Measurements from ENCODE around the gene SPACA7. TPM values are rescaled to one million over a fixed set of nuclear protein-coding genes. Genes with fewer than 3 reads are reported as not detected.

The SPACA7 gene
- total and polyA plus RNA-seq, 12 donors, result not detected

DNA sequence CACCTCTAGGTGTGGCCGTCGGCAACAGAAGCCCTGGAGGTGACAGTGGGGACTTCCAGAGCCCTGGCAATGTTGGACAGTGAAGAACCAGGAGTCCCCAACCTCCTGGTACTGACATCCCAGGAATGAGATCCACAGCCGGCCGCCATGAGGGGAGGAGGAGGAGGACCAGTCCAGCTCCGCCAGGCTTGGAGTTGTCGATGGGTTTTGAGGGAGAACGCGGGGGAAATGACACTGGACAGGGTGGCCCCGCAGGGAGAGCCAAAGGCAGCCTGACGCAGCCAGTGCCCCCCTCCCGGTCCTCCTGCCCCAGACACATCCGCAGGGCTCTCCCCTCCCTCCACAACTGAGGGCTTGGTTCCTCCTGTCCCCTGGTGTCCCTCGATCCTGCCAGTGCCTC is 57.9 kb downstream of the SPACA7 start:
- no peaks in the 10 kb centered on the region for H3K9me3 ChIP-seq (replicated peaks in 1 of 3)
- no peak overlapping the region for H3K27ac ChIP-seq
- no peak overlapping the region for H3K4me3 ChIP-seq
- no peaks in the 10 kb centered on the region for H3K36me3 ChIP-seq (replicated peaks in 1 of 2)
- WGBS, 4 donors, result 79 to 93% (median 81%) methylated on average over 9 to 13 of the region's 13 CpGs
- no peak for TF ChIP-seq POLR2A (IDR thresholded peaks at IDR 0.05)
- no peak for DNase-seq
- no peaks in the 10 kb centered on the region for H3K4me1 ChIP-seq (replicated peaks in 1 of 2)
- intact Hi-C loops (cut with DNase I), result no loop called here
- H3K27me3 ChIP-seq, result no peaks in the 10 kb centered on the region

DNA sequence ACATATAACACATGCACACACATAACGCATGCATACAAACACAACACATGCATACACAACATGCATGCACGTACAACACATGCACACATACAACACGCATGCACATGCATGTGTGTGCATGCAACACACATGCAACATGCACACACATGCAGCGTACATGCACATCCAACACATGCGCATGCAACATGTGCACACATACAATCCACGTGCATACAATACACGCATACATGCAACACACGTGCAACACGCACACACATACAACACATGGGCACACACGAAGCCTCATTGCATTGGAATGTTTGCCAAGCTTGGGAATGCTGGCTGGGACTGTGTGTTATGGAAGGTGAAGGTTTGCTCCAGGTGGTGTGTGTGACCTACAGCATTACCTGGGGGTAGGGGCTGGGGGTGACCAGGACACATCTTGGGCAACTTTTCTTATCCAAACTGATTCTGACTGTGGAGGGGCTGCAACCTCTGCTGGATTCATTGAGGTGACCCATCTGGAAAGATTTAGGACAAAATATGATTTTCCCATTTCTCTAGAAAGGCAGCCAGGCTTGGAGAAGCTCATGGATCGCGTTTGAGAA is 58.9 kb downstream of the SPACA7 start:
- H3K4me1 ChIP-seq (replicated peaks in 1 of 2), result no peaks in the 10 kb centered on the region
- peak in 1 of 7 donors; percentile 24 for DNase-seq

DNA sequence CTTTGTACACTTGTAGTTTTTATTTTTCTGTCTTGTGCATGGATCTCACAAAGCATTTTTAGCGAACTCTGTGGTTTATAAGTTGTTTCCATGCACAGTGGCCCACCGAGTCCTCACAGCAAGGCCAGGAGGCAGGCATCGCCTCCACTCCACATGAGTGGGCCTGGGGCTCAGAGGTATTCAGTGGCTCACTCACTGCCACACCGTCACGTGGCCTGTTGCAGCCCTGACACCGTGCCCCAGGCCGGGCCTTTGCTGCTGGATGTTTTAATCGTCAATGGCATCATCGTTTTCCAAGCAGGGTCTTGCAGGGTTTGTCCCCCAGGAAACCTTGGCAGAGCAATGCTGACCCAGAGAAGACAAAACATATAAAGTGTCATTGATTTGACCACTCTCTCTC is 59.8 kb downstream of the SPACA7 start:
- TF ChIP-seq POLR2A (IDR thresholded peaks at IDR 0.05), result no peak
- TF ChIP-seq, protein P1, sequence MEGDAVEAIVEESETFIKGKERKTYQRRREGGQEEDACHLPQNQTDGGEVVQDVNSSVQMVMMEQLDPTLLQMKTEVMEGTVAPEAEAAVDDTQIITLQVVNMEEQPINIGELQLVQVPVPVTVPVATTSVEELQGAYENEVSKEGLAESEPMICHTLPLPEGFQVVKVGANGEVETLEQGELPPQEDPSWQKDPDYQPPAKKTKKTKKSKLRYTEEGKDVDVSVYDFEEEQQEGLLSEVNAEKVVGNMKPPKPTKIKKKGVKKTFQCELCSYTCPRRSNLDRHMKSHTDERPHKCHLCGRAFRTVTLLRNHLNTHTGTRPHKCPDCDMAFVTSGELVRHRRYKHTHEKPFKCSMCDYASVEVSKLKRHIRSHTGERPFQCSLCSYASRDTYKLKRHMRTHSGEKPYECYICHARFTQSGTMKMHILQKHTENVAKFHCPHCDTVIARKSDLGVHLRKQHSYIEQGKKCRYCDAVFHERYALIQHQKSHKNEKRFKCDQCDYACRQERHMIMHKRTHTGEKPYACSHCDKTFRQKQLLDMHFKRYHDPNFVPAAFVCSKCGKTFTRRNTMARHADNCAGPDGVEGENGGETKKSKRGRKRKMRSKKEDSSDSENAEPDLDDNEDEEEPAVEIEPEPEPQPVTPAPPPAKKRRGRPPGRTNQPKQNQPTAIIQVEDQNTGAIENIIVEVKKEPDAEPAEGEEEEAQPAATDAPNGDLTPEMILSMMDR (IDR thresholded peaks at IDR 0.05), result no peak
- no peak overlapping the region for H3K27ac ChIP-seq
- H3K4me1 ChIP-seq (replicated peaks in 1 of 2), result no peaks in the 10 kb centered on the region
- DNase-seq, result no peak
- H3K36me3 ChIP-seq (replicated peaks in 1 of 2), result no peaks in the 10 kb centered on the region
- WGBS, 4 donors, result 70 to 76% (median 72%) methylated on average over 9 of the region's 9 CpGs
- no peaks in the 10 kb centered on the region for H3K9me3 ChIP-seq (replicated peaks in 1 of 3)
- no peak overlapping the region for H3K4me3 ChIP-seq
- no peaks in the 10 kb centered on the region for H3K27me3 ChIP-seq
- intact Hi-C loops (cut with DNase I), result no loop called here

More for the DNA sequence above, 58.9 kb downstream of the SPACA7 start:
- H3K27ac ChIP-seq, result no peak overlapping the region
- TF ChIP-seq, protein P1 (IDR thresholded peaks at IDR 0.05), result no peak
- TF ChIP-seq POLR2A (IDR thresholded peaks at IDR 0.05), result no peak
- WGBS, 4 donors, result 78 to 89% (median 81%) methylated on average over 12 of the region's 12 CpGs
- H3K4me3 ChIP-seq, result no peak overlapping the region
- no peaks in the 10 kb centered on the region for H3K9me3 ChIP-seq (replicated peaks in 1 of 3)
- H3K27me3 ChIP-seq, result no peaks in the 10 kb centered on the region
- H3K36me3 ChIP-seq (replicated peaks in 1 of 2), result no peaks in the 10 kb centered on the region
- intact Hi-C loops (cut with DNase I), result no loop called here

DNA sequence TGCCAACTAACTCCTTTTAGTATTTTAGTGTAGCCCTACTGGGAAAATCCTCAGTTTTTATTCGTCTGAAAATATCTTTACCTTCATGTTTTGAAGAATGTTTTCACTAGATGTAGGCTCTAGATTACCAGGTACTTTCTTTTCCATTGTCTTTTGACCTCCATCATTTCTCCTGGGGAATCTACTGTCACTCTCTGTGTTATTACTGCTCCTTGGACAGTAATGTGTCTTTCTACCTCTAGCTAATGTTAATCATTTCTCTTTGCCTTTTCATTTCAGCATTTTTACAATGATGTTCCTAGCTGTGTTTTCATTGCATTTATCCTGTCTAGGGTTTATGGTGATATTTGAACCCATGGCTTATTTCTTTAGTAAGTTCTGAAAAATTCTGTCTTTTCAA is 61.9 kb downstream of the SPACA7 start:
- Histone ChIP-seq H3K4me1 (replicated peaks in 1 of 2) (no peaks in the 10 kb centered on the region), H3K27me3 (peaks cover 17% of the 10 kb centered on the region), H3K27ac (no peak overlapping the region), H3K9me3 (replicated peaks in 1 of 3) (no peaks in the 10 kb centered on the region), H3K36me3 (replicated peaks in 1 of 2) (no peaks in the 10 kb centered on the region), H3K4me3 (no peak overlapping the region)
- TF ChIP-seq, protein P1 (IDR thresholded peaks at IDR 0.05), result no peak
- TF ChIP-seq POLR2A (IDR thresholded peaks at IDR 0.05), result no peak
- intact Hi-C loops (cut with DNase I), result no loop called here
- DNase-seq, result no peak
- 47 to 73% (median 56%) methylated on average over 1 of the region's 1 CpG for WGBS, 4 donors

DNA sequence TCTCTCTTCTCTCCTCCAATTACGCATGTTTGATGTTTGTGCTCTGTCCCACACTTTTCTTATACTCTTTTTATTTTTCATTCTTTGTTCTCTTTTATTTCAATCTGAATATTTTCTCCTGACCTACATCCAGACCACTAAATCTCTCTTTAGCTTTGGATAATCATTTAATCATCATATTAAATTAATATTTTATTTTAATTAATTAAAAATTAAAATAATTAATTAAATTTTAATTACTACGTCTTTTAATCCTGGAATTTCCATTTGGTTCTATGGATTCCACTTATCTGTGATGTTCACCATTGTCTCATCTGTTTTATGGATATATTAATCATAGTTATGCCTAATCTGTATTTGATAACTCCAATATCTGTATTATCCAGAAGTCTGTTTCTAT is 62.4 kb downstream of the SPACA7 start:
- Histone ChIP-seq H3K27ac (no peak overlapping the region), H3K4me1 (replicated peaks in 1 of 2) (no peaks in the 10 kb centered on the region), H3K9me3 (replicated peaks in 1 of 3) (no peaks in the 10 kb centered on the region), H3K4me3 (no peak overlapping the region), H3K27me3 (peaks cover 21% of the 10 kb centered on the region), H3K36me3 (replicated peaks in 1 of 2) (no peaks in the 10 kb centered on the region)
- TF ChIP-seq, protein P1 (IDR thresholded peaks at IDR 0.05), result no peak
- TF ChIP-seq POLR2A (IDR thresholded peaks at IDR 0.05), result no peak
- WGBS, 4 donors, result 65 to 78% (median 73%) methylated on average over 2 of the region's 2 CpGs
- no peak for DNase-seq
- intact Hi-C loops (cut with DNase I), result no loop called here

Measured in adrenal gland (tissue), 12 donors.